Neural cell (in vitro differentiated cells): Measurements from ENCODE around the gene CLASP1. TPM values are rescaled to one million over a fixed set of nuclear protein-coding genes. Genes with fewer than 3 reads are reported as not detected.

Source experiments
- H2AFZ ChIP-seq: fragments of 200-600, 300-800 bp; sonication (generic), shearing (Covaris generic); 2 replicates; pipeline ENCODE4 v1.6.0; 2014; ENCODE audit warnings: low read depth, mild to moderate bottlenecking, antibody characterized with exemption, low read length, moderate library complexity
- H3F3A ChIP-seq: fragments of 200-600 bp; shearing (Covaris generic); 2 replicates; pipeline ENCODE4 v1.6.1; 2016; ENCODE audit warnings: mild to moderate bottlenecking, moderate library complexity, mixed read lengths, antibody characterized with exemption, low read length; ENCODE audit not compliant: insufficient read depth, poor library complexity, severe bottlenecking
- H3K27ac ChIP-seq: fragments of 200-600, 300-800 bp; sonication (generic), shearing (Covaris generic); 2 replicates; pipeline ENCODE4 v1.5.1; 2014; ENCODE audit warnings: mild to moderate bottlenecking, low read length, moderate library complexity
- H3K27me3 ChIP-seq: fragments of 300-800, 200-600 bp; sonication (generic), shearing (Covaris generic); 2 replicates; pipeline ENCODE4 v1.6.0; 2014; ENCODE audit warnings: mild to moderate bottlenecking, low read depth, low read length, moderate library complexity; ENCODE audit not compliant: insufficient read depth
- H3K36me3 ChIP-seq: fragments of 300-800, 200-600 bp; sonication (generic), shearing (Covaris generic); 2 replicates; pipeline ENCODE4 v1.5.1; 2014; ENCODE audit warnings: mild to moderate bottlenecking, antibody characterized with exemption, low read length, moderate library complexity; ENCODE audit not compliant: insufficient read depth
- H3K4me2 ChIP-seq: fragments of 300-800, 200-600 bp; sonication (generic), shearing (Covaris generic); 2 replicates; pipeline ENCODE4 v1.6.0; 2014; ENCODE audit warnings: mild to moderate bottlenecking, low read length
- H3K4me3 ChIP-seq: fragments of 300-800, 200-600 bp; sonication (generic), shearing (Covaris generic); 2 replicates; pipeline ENCODE4 v1.5.1; 2014; ENCODE audit warnings: mild to moderate bottlenecking, low read length, moderate library complexity
- H3K79me2 ChIP-seq: fragments of 200-600 bp; shearing (Covaris generic); replicated peaks from 2 replicates; pipeline ENCODE4 v1.6.0; 2014; ENCODE audit warnings: mild to moderate bottlenecking, low read length, moderate library complexity; ENCODE audit not compliant: insufficient read depth
- H3K9ac ChIP-seq: fragments of 300-800, 200-600 bp; sonication (generic), shearing (Covaris generic); 2 replicates; pipeline ENCODE4 v1.6.1; 2016; ENCODE audit warnings: mild to moderate bottlenecking, low read length, mixed read lengths
- H3K9me2 ChIP-seq: fragments of 200-600 bp; shearing (Covaris generic); 2 replicates; pipeline ENCODE4 v1.6.1; 2016; ENCODE audit warnings: mild to moderate bottlenecking, low read length, mixed read lengths; ENCODE audit not compliant: insufficient read depth
- H3K9me3 ChIP-seq: fragments of 200-600, 300-800 bp; sonication (generic), shearing (Covaris generic); 2 replicates; pipeline ENCODE4 v1.6.1; 2016; ENCODE audit warnings: mild to moderate bottlenecking, mixed run types, low read length, moderate library complexity, mixed read lengths
- H4K20me1 ChIP-seq: fragments of 200-600 bp; shearing (Covaris generic); 2 replicates; pipeline ENCODE4 v1.6.1; 2016; ENCODE audit warnings: mild to moderate bottlenecking, mixed run types; ENCODE audit not compliant: insufficient read depth
- CTCF ChIP-seq: fragments of 450-650 bp; IDR thresholded peaks from 2 replicates; pipeline ENCODE4 v1.5.1; 2014; ENCODE audit warnings: antibody characterized with exemption, mild to moderate bottlenecking, moderate library complexity; ENCODE audit not compliant: poor library complexity, severe bottlenecking
- EZH2 ChIP-seq: fragments of 200-600, 300-800 bp; shearing (Covaris generic), sonication (generic); IDR thresholded peaks from 2 replicates; pipeline ENCODE4 v1.6.1; 2014; ENCODE audit warnings: antibody characterized with exemption, low read length, borderline replicate concordance, mild to moderate bottlenecking; ENCODE audit not compliant: insufficient read depth, poor library complexity, severe bottlenecking
- MXI1 ChIP-seq: fragments of 450-650 bp; conservative IDR thresholded peaks from 2 replicates; pipeline ENCODE4 v1.6.1; 2014; ENCODE audit warnings: antibody characterized with exemption, mild to moderate bottlenecking; ENCODE audit not compliant: poor library complexity, severe bottlenecking
- POLR2AphosphoS5 ChIP-seq: IDR thresholded peaks from 2 replicates; pipeline ENCODE4 v1.6.1; 2012
- REST ChIP-seq: IDR thresholded peaks from 2 replicates; pipeline ENCODE4 v1.6.1; 2012; ENCODE audit warnings: borderline replicate concordance
- SMC3 ChIP-seq: fragments of 450-650 bp; conservative IDR thresholded peaks from 2 replicates; pipeline ENCODE4 v1.6.1; 2014; ENCODE audit warnings: antibody characterized with exemption, mild to moderate bottlenecking, moderate library complexity; ENCODE audit not compliant: poor library complexity
- TAF1 ChIP-seq: IDR thresholded peaks from 2 replicates; pipeline ENCODE4 v1.6.1; 2012; ENCODE audit warnings: low read depth
- polyA plus RNA-seq: library from polyadenylated mRNA; depleted of rRNA; stranded (reverse); fragments of >200 nt; gene quantifications from 2 replicates; pipeline ENCODE4 v1.2.3, GENCODE V29; 2014

The CLASP1 gene
- polyA plus RNA-seq, 1 donor from 2014 or later, result 41.3 TPM

- peaks cover 57% of the 10 kb centered on the region for H3K79me2 ChIP-seq
- no peak overlapping the region for H3K4me2 ChIP-seq
- H3K4me3 ChIP-seq, result no peak overlapping the region
- no peaks in the 10 kb centered on the region for H3K9me2 ChIP-seq
- no peaks in the 10 kb centered on the region for H3K27me3 ChIP-seq
- no peak for TF ChIP-seq SMC3
- no peak overlapping the region for H3K9ac ChIP-seq
- no peak overlapping the region for H2AFZ ChIP-seq
- peaks cover 6% of the 10 kb centered on the region for H4K20me1 ChIP-seq
- no peaks in the 10 kb centered on the region for H3K9me3 ChIP-seq
- H3K36me3 ChIP-seq, result no peaks in the 10 kb centered on the region
- no peaks in the 10 kb centered on the region for H3F3A ChIP-seq
- H3K27ac ChIP-seq, result no peak overlapping the region
Measured at GRCh38 chr2:121633463-121633862, 15.8 kb downstream of the CLASP1 start.

GRCh38 chr2:121627525-121628050 lies 21.7 kb downstream of the CLASP1 start:
- Histone ChIP-seq H3F3A (no peaks in the 10 kb centered on the region), H4K20me1 (no peaks in the 10 kb centered on the region), H3K9me3 (no peaks in the 10 kb centered on the region), H2AFZ (no peak overlapping the region), H3K9ac (no peak overlapping the region), H3K27ac (no peak overlapping the region), H3K4me2 (no peak overlapping the region), H3K9me2 (no peaks in the 10 kb centered on the region), H3K27me3 (no peaks in the 10 kb centered on the region), H3K36me3 (no peaks in the 10 kb centered on the region), H3K79me2 (peaks cover 57% of the 10 kb centered on the region), H3K4me3 (no peak overlapping the region)
- TF ChIP-seq CTCF, result no peak
- TF ChIP-seq REST, result no peak
- no peak for TF ChIP-seq TAF1

- TF ChIP-seq SMC3, result no peak
- TF ChIP-seq REST, result no peak
- no peak for TF ChIP-seq TAF1
- no peak for TF ChIP-seq MXI1
- no peak for TF ChIP-seq CTCF
- no peak for TF ChIP-seq EZH2
- no peak for TF ChIP-seq POLR2AphosphoS5
- Histone ChIP-seq H3F3A (no peaks in the 10 kb centered on the region), H3K4me2 (no peak overlapping the region), H3K36me3 (no peaks in the 10 kb centered on the region), H3K9me2 (no peaks in the 10 kb centered on the region), H3K9ac (no peak overlapping the region), H4K20me1 (no peaks in the 10 kb centered on the region), H3K9me3 (no peaks in the 10 kb centered on the region), H3K27ac (no peak overlapping the region), H2AFZ (no peak overlapping the region), H3K4me3 (no peak overlapping the region), H3K27me3 (no peaks in the 10 kb centered on the region), H3K79me2 (peaks cover 53% of the 10 kb centered on the region)
Measured at GRCh38 chr2:121626777-121627524, 22.3 kb downstream of the CLASP1 start.
